Endothelial cell (in vitro differentiated cells): ENCODE results near the gene BNIP5. TPM values are rescaled to one million over a fixed set of nuclear protein-coding genes. Genes with fewer than 3 reads are reported as not detected.

Source experiments
- DNase-seq: peaks from one replicate; pipeline ENCODE4 v3.0.0; 2021; ENCODE audit warnings: low spot score
- H3K27ac Mint-ChIP-seq: one replicate; pipeline ENCODE4 v1.8.0; 2021; ENCODE audit warnings: mixed read lengths, inconsistent platforms; ENCODE audit not compliant: unreplicated experiment
- H3K27me3 Mint-ChIP-seq: one replicate; pipeline ENCODE4 v1.8.0; 2021; ENCODE audit warnings: mild to moderate bottlenecking, moderate library complexity, mixed read lengths, inconsistent platforms; ENCODE audit not compliant: unreplicated experiment
- H3K36me3 Mint-ChIP-seq: one replicate; pipeline ENCODE4 v1.8.0; 2021; ENCODE audit warnings: mild to moderate bottlenecking, low read depth, mixed read lengths, inconsistent platforms; ENCODE audit not compliant: unreplicated experiment
- H3K4me1 Mint-ChIP-seq: one replicate; pipeline ENCODE4 v1.8.0; 2021; ENCODE audit warnings: mild to moderate bottlenecking, mixed read lengths, inconsistent platforms; ENCODE audit not compliant: unreplicated experiment
- H3K4me3 Mint-ChIP-seq: one replicate; pipeline ENCODE4 v1.8.0; 2021; ENCODE audit warnings: mild to moderate bottlenecking, mixed read lengths, inconsistent platforms; ENCODE audit not compliant: unreplicated experiment
- H3K9me3 Mint-ChIP-seq: one replicate; pipeline ENCODE4 v1.8.0; 2021; ENCODE audit warnings: mixed read lengths, inconsistent platforms; ENCODE audit not compliant: unreplicated experiment
- CTCF ChIP-seq: fragments of 200-600 bp; sonication (generic); IDR thresholded peaks from one replicate; pipeline ENCODE4 v1.5.0; 2021; ENCODE audit warnings: antibody characterized with exemption; ENCODE audit not compliant: unreplicated experiment
- total RNA-seq: library from RNA; stranded (reverse); fragmentation: NEBNext Ultra II Directional; extraction: Animal tissue kit (Norgen Biotek cat#: 25700); gene quantifications from one replicate; pipeline ENCODE4 v1.2.1, GENCODE V29; 2021; ENCODE audit not compliant: unreplicated experiment

BNIP5 gene
- total RNA-seq, 1 donor from 2014 or later = not detected

GRCh38 chr6:36306375-36306774 is 30.3 kb downstream of the BNIP5 start:
- DNase-seq = no peak
- Mint-ChIP-seq H3K27me3 (no peaks in the 10 kb centered on the region), H3K4me1 (no peaks in the 10 kb centered on the region), H3K36me3 (peaks cover 3% of the 10 kb centered on the region), H3K9me3 (no peaks in the 10 kb centered on the region), H3K4me3 (no peak overlapping the region), H3K27ac (no peak overlapping the region)
- no peak for TF ChIP-seq CTCF

GRCh38 chr6:36305885-36306284 is 30.8 kb downstream of the BNIP5 start:
- H3K36me3 Mint-ChIP-seq = peaks cover 3% of the 10 kb centered on the region
- no peak for DNase-seq
- no peak for TF ChIP-seq CTCF
- H3K9me3 Mint-ChIP-seq = no peaks in the 10 kb centered on the region
- no peak overlapping the region for H3K4me3 Mint-ChIP-seq
- H3K27ac Mint-ChIP-seq = no peak overlapping the region
- no peaks in the 10 kb centered on the region for H3K27me3 Mint-ChIP-seq
- no peaks in the 10 kb centered on the region for H3K4me1 Mint-ChIP-seq

- H3K36me3 Mint-ChIP-seq = no peaks in the 10 kb centered on the region
- H3K27me3 Mint-ChIP-seq = no peaks in the 10 kb centered on the region
- no peak overlapping the region for H3K27ac Mint-ChIP-seq
- peak; percentile 94 for DNase-seq
- peak; percentile 98 for TF ChIP-seq CTCF
- no peaks in the 10 kb centered on the region for H3K4me1 Mint-ChIP-seq
- no peaks in the 10 kb centered on the region for H3K9me3 Mint-ChIP-seq
- H3K4me3 Mint-ChIP-seq = no peak overlapping the region
These were observed 34.3 kb downstream of the BNIP5 start for GRCh38 chr6:36302227-36302976.

GRCh38 chr6:36301781-36302180 is 34.9 kb downstream of the BNIP5 start:
- no peak for TF ChIP-seq CTCF
- no peaks in the 10 kb centered on the region for H3K4me1 Mint-ChIP-seq
- H3K9me3 Mint-ChIP-seq = no peaks in the 10 kb centered on the region
- no peaks in the 10 kb centered on the region for H3K27me3 Mint-ChIP-seq
- H3K27ac Mint-ChIP-seq = no peak overlapping the region
- H3K4me3 Mint-ChIP-seq = no peak overlapping the region
- no peak for DNase-seq
- H3K36me3 Mint-ChIP-seq = no peaks in the 10 kb centered on the region

GRCh38 chr6:36301085-36301658 is 35.5 kb downstream of the BNIP5 start:
- Mint-ChIP-seq H3K4me1 (no peaks in the 10 kb centered on the region), H3K36me3 (no peaks in the 10 kb centered on the region), H3K27me3 (no peaks in the 10 kb centered on the region), H3K9me3 (no peaks in the 10 kb centered on the region), H3K27ac (no peak overlapping the region), H3K4me3 (no peak overlapping the region)
- no peak for TF ChIP-seq CTCF
- no peak for DNase-seq
